CD4-positive, alpha-beta T cell treated with Interleukin-6 for 4 hours (primary cell): Measurements from ENCODE around the gene ZDHHC19.
A peak's percentile ranks its signal among the peaks of the same experiment; 100 is the strongest.
"Not testable (repeated sequence)": the region's sequence is repeated elsewhere in the genome, so short reads cannot be mapped to it uniquely, and the experiment has no call there.

ENCODE experiments used
- DNase-seq: peaks from one replicate; pipeline ENCODE4 v3.0.0-alpha.2; 2020; ENCODE audit warnings: mixed read lengths

ZDHHC19 gene

GRCh38 chr3:196222876-196223595, 11.8 kb upstream of the ZDHHC19 start:
- DNase-seq: no peak

DNA sequence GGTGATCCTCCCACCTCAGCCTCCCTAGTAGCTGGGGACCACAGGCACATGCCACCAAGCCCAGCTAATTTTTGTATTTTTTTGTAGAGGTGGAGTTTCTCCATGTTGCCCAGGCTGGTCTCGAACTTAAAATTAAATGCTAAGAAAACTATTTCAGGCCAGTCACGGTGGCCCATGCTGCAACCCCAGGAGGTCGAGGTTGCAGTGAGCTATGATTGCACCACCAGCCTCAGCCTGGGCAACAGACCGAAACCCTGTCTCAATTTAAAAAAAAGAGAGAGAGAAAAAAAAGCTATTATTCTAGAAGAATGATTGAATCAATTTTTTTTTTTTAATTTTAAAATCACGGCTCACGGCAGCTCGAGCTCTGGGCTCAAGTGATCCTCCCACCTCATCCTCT, 9.8 kb upstream of the ZDHHC19 start:
- no peak for DNase-seq

DNA sequence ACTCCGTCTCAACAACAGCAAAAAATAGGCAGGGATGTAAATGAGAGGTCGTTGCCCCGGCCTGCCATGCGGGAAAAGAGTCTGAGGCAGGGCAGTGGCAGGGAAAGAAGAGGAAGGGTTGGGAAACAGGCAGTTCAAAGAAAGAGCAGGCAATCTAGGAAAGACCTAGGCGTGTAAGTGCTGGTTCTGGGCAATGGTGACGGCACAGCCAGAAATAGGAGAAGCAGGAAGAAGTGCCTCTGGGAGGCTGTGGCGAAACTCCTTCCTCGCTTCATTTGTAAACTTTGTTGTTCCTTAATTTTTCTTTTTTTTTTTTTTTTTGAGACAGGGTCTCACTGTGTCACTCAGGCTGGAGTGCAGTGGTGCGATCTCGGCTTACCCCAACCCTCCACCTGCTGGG, 9.4 kb upstream of the ZDHHC19 start:
- no peak for DNase-seq

DNA sequence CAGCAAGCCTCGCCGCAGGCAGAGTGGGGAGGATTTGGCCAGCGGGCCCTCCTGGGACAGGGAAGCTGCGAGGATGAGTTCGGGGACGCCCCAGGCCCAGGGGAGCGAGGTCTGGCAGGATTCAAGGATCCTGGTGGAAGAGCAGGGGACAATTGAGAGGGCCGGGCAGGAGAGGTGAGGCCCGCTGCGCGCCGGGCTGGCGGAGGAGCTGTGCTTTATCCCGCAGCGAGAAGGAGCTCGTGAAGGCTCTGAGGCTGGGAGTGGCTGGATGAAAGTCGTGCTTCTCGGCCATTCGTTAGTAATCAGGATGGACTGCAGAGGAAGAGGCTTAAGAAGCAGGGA, 8.7 kb upstream of the ZDHHC19 start:
- no peak for DNase-seq

DNA sequence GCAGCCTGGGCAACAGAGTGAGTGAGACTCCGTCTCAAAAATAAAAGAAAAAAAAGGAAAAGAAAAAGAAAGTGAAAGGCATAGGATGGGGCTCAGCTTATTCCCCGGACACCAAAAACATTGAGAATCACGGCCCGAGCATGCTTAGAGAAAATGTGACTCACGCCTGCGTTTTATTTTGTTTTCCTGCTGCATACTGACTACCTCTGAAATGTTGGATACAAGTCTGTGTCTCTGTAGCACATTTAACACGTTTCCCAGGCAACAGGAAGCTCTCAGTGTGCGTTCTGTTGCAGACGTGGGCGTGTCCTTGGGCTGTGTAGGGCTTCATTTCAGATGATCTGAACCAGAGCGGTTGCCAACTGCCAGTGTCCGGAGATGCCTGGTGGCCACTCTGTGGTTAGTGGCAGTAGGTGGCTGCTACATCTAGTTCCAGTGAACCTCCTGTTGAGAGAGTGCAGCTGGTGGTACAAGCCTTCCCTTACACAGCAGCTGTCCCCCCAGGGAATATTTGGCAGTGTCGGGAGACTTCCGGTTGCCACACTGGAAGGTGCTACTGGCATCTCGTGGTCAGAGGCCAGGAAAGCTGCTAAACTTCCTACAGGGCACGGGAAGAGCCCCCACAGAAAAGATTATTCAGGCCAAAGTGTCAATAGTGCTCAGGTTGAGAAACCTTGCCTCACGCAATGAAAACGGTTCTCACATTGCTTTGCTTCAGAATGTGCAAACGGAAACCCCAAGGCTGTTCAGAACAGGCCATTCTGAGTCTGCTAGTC, 8.2 kb upstream of the ZDHHC19 start:
- DNase-seq: peak; percentile 81

- no peak for DNase-seq
Measured at GRCh38 chr3:196218155-196218712, 7.0 kb upstream of the ZDHHC19 start.

- DNase-seq: no peak
Measured at GRCh38 chr3:196217307-196218154, 6.3 kb upstream of the ZDHHC19 start.

GRCh38 chr3:196216681-196217211, 5.5 kb upstream of the ZDHHC19 start:
- no peak for DNase-seq

- no peak for DNase-seq
Measured at GRCh38 chr3:196216089-196216564, 4.9 kb upstream of the ZDHHC19 start, which contains the start of gene SLC51A. SLC51A (plus strand) TSS chr3:196216534; CDS start chr3:196216713, 179 bp downstream.

- DNase-seq: no peak
Measured at GRCh38 chr3:196215493-196216020, 4.4 kb upstream of the ZDHHC19 start.

- DNase-seq: no peak
Measured at GRCh38 chr3:196214783-196215441, 3.7 kb upstream of the ZDHHC19 start.

- not testable (repeated sequence) for DNase-seq
Measured at GRCh38 chr3:196209944-196210672, 1.1 kb downstream of the ZDHHC19 start.

GRCh38 chr3:196208942-196209695, 2.1 kb downstream of the ZDHHC19 start:
- DNase-seq: no peak

- peak; percentile 79 for DNase-seq
Measured at GRCh38 chr3:196207833-196208607, 3.2 kb downstream of the ZDHHC19 start.

- DNase-seq: peak; percentile 22
Measured at GRCh38 chr3:196207159-196207832, 3.9 kb downstream of the ZDHHC19 start.

GRCh38 chr3:196205442-196206205, 5.6 kb downstream of the ZDHHC19 start:
- DNase-seq: not testable (repeated sequence)

DNA sequence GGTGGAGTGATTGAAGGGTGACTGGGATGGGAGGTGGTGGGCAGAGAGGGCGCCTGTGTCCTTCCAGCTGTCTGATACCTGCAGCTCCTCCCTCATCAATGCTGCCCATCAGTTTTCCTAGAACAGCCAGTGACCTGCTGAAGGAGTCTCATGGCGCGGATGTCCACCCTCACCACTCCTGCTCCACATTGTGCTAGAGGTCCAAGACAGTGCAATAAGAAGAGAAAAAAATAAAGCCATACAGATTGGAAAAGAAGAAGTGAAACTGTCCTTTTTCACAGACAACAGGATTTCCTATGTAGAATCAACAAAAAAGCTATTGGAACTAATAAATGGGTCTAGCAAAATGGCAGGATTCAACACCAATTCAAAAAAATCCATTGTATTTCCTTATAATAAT, 7.4 kb downstream of the ZDHHC19 start:
- DNase-seq: no peak

DNA sequence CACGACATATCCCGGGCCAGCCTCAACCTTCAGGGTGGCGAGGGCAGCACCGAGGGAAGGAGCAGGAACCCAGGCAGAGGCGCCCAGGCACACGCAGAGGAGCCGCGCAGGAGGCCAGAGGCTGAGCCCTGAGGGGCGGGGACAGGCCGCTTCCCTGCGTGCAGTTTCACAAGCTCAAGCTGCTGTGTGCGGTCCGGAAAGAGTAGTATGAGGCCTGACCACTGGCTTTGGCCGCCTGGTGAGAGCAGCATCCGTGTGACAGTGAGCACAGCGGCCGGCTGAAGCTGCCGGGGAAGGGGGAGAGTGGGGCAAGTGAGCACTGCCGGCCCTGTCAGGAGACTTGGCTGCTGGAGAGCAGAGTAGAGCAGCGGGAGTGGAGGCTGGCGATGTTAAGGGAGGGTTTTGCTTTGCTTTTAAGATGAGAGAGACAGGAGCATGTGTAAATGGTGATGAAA, 8.7 kb downstream of the ZDHHC19 start:
- no peak for DNase-seq
